ENCODE results near the gene SNU13. TPM values are rescaled to one million over a fixed set of nuclear protein-coding genes. Genes with fewer than 3 reads are reported as not detected.

SNU13 gene
- total and polyA plus RNA-seq, 11 donors = 168 to 292 (median 202) TPM

DNA sequence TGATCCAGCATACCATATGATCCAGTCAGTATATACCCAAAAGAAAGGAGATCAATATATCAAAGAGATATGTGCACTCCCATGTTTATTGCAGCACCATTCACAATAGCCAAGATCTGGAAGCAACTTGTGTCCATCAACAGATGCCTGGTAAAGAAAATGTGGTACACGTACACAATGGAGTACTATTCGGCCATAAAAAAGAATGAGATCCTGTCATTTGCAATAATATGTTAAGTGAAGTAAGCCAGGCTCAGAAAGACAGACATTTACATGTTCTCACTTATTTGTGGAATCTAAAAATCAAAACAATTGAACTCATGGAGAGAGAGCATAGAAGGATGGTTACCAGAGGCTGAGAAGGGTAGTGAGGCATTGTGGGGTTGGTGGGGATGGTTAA lies 27.0 kb downstream of the SNU13 start:
- H3K4me3 ChIP-seq = no peak overlapping the region

DNA sequence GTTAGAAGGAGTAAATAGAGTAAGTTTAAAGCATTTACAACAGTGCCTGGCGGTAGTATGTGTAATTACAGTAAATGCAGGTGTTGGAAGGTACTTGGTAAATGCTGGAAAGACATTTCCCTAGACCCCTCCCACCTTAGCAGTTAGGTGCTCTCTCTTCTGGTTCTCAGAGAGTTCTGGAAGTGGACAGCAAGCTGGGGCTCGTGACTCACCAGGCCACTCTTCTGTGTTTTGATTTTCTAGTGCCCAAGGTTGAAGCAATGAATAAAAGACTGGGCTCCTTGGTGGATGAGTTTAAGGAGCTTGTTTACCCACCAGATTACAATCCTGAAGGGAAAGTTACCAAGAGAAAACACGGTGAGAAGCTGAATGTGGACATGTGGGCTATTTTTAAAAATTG lies 27.6 kb downstream of the SNU13 start:
- DNase-seq = no peak
- H3K27ac ChIP-seq = peak overlapping the region in 11 of 12 donors; percentile 6 to 84 (median 69)
- no peaks in the 10 kb centered on the region for H3K27me3 ChIP-seq
- intact Hi-C loops (cut with DNase I) = no loop called here
- H3K9me3 ChIP-seq = no peaks in the 10 kb centered on the region
- TF ChIP-seq POLR2A (IDR thresholded peaks at IDR 0.05) = no peak
- TF ChIP-seq, protein P1, sequence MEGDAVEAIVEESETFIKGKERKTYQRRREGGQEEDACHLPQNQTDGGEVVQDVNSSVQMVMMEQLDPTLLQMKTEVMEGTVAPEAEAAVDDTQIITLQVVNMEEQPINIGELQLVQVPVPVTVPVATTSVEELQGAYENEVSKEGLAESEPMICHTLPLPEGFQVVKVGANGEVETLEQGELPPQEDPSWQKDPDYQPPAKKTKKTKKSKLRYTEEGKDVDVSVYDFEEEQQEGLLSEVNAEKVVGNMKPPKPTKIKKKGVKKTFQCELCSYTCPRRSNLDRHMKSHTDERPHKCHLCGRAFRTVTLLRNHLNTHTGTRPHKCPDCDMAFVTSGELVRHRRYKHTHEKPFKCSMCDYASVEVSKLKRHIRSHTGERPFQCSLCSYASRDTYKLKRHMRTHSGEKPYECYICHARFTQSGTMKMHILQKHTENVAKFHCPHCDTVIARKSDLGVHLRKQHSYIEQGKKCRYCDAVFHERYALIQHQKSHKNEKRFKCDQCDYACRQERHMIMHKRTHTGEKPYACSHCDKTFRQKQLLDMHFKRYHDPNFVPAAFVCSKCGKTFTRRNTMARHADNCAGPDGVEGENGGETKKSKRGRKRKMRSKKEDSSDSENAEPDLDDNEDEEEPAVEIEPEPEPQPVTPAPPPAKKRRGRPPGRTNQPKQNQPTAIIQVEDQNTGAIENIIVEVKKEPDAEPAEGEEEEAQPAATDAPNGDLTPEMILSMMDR (IDR thresholded peaks at IDR 0.05) = no peak
- WGBS, 4 donors = 61 to 72% (median 68%) methylated on average over 3 of the region's 3 CpGs
- peak in 1 of 4 donors; percentile 2 for ATAC-seq
- no peak overlapping the region for H3K4me3 ChIP-seq
- peaks cover 0 to 95% (median 92%) of the 10 kb centered on the region in 9 donors for H3K36me3 ChIP-seq
- peaks cover 0 to 18% (median 0%) of the 10 kb centered on the region in 12 donors for H3K4me1 ChIP-seq

More for the DNA sequence above, 27.0 kb downstream of the SNU13 start:
- TF ChIP-seq POLR2A (IDR thresholded peaks at IDR 0.05) = no peak
- TF ChIP-seq, protein P1 (IDR thresholded peaks at IDR 0.05) = no peak
- peak overlapping the region in 8 of 12 donors; percentile 47 to 84 (median 72) for H3K27ac ChIP-seq
- no peaks in the 10 kb centered on the region for H3K9me3 ChIP-seq
- intact Hi-C loops (cut with DNase I) = no loop called here
- H3K36me3 ChIP-seq = peaks cover 0 to 89% (median 86%) of the 10 kb centered on the region in 9 donors
- no peak for ATAC-seq
- 87 to 93% (median 90%) methylated on average over 2 of the region's 2 CpGs for WGBS, 4 donors
- no peaks in the 10 kb centered on the region for H3K27me3 ChIP-seq
- DNase-seq = no peak
- peaks cover 0 to 20% (median 3%) of the 10 kb centered on the region in 12 donors for H3K4me1 ChIP-seq

DNA sequence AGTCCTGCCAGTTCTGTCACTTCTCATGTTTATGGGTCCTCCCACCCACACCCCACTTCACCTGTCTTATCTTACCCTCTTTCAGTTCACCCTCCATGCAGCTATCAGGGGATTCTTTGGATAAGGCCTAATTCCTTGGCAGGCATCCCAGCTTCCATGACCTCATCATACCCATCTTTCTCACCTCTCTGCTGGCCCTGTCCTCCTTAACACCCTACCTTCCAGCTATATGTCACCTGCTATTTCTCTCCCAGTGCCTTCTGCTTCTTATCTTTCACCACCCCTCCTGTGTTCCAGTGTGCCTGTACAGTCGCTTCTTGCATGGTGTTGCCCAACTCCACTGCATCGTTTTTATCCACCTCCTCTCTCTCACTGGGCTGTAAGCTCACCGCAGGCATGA lies 28.3 kb downstream of the SNU13 start:
- WGBS, 4 donors = 42 to 57% (median 49%) methylated on average over 3 of the region's 3 CpGs
- peaks cover 0 to 18% (median 0%) of the 10 kb centered on the region in 12 donors for H3K4me1 ChIP-seq
- ATAC-seq (peak; percentile 89 to 95 (median 93)), DNase-seq (peak in 4 of 5 donors; percentile 66 to 83 (median 70))
- no peak overlapping the region for H3K4me3 ChIP-seq
- intact Hi-C loops (cut with DNase I) = no loop called here
- no peaks in the 10 kb centered on the region for H3K27me3 ChIP-seq
- no peaks in the 10 kb centered on the region for H3K9me3 ChIP-seq
- H3K27ac ChIP-seq = peak overlapping the region; percentile 42 to 84 (median 68)
- H3K36me3 ChIP-seq = peaks cover 0 to 100% (median 99%) of the 10 kb centered on the region in 9 donors
- TF ChIP-seq POLR2A (IDR thresholded peaks at IDR 0.05) = no peak
- TF ChIP-seq, protein P1 (IDR thresholded peaks at IDR 0.05) = no peak

DNA sequence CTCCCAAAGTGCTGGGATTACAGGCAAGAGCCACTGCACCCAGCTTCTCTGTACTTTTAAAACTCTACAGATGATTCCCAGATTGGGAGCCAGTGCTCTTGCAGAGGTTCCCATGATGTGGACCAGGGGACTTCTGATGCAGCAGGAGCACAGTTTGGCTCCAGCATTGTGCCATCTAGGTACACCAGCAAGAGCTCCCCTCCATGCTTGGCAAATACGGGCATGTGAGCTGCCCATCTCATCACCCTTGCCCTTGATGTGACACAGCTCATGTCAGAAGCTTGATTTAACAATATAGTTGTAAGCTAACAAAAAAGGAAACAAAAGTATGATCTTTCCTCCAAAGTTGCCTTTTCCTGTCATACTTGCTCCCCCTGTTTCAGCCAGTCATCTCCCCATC lies 28.7 kb downstream of the SNU13 start:
- peak; percentile 62 to 74 (median 70) for ATAC-seq

More for the DNA sequence above, 28.7 kb downstream of the SNU13 start:
- Histone ChIP-seq H3K4me1 (peaks cover 0 to 18% (median 0%) of the 10 kb centered on the region in 12 donors), H3K27me3 (no peaks in the 10 kb centered on the region), H3K4me3 (no peak overlapping the region), H3K9me3 (no peaks in the 10 kb centered on the region), H3K27ac (peak overlapping the region; percentile 36 to 84 (median 68)), H3K36me3 (peaks cover 0 to 100% (median 100%) of the 10 kb centered on the region in 9 donors)
- peak in 2 of 5 donors; percentile 66 to 68 for DNase-seq
- no peak for TF ChIP-seq POLR2A (IDR thresholded peaks at IDR 0.05)
- TF ChIP-seq, protein P1 (IDR thresholded peaks at IDR 0.05) = no peak
- intact Hi-C loops (cut with DNase I) = no loop called here
- WGBS, 4 donors = 50 to 62% (median 55%) methylated on average over 1 of the region's 1 CpG

Measured in heart left ventricle (tissue), 16 donors.